ENCODE data around the gene CHCHD10.

- TF ChIP-seq CTCF (IDR thresholded peaks at IDR 0.05) (no peak), POLR2A (IDR thresholded peaks at IDR 0.05) (no peak)
Measured at GRCh38 chr22:23762842-23763578, 4.8 kb downstream of the CHCHD10 start, which contains the start of gene C22orf15.
